GM18520 (cell line): ENCODE data around the gene KRTAP20-1.

Experiments used
- ATAC-seq: cut with Tn5 transposase; IDR thresholded peaks from one replicate; pipeline ENCODE4 v1.9.1; 2021; ENCODE audit not compliant: unreplicated experiment

The KRTAP20-1 gene

DNA sequence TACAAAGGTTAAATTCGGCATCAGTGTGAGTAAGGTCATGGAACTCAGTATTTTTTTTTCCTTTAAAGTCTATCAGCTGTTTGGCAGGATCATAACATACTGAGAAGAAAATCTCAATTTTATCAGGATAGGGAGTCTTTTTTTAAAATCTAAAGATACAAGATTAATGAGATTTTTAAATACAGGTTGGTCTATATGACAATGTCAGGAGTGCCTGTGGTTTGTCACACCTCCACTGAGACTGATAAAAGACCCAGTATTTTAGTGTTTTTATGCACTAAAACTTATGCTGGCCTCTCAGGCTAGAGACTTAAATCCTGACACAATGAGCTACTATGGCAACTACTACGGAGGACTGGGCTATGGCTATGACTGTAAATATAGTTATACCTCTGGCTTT lies 26.3 kb downstream of the KRTAP20-1 start, which contains the start of gene KRTAP20-3:
Gene KRTAP20-3 (plus strand): TSS at position 301 of the 400 bp plus-strand sequence.
- no peak for ATAC-seq

DNA sequence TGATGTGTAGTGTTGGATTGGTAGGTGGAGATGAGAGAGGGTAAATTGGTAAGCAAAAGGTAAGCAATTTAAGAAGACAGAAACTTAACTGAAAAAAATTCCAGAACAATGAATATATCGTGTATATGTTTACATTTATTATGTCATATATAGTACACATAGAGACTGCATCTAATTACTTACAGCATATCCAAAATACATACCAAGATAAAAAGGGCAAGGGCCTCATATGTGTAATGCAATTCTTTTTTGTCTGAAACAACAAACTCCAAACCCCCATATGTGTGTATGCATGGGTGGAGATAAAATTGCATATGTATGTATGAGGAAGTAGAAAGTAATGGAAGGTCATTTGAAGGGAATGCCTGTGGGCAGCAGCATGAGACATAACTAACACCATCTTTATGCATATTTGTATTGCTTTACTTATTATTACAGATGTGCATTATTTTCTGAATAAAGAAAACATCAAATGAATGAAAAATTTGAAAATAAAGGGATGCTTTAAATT lies 30.7 kb downstream of the KRTAP20-1 start:
- no peak for ATAC-seq

- ATAC-seq: no peak
Observed at GRCh38 chr21:30652891-30653290, 36.7 kb downstream of the KRTAP20-1 start.
